K562 (cell line): ENCODE data around the gene ETV7. TPM values are rescaled to one million over a fixed set of nuclear protein-coding genes. Genes with fewer than 3 reads are reported as not detected.

Experiments
- ATAC-seq: fragments of 200-7000 bp; cut with Tn5 transposase; 3 replicates; pipeline ENCODE4 v1.9.1; 2020; ENCODE audit warnings: moderate library complexity
- BruUV-seq: library from RNA; stranded (reverse); fragments of 400-500 nt; replicated peaks from 2 replicates; lab custom pipeline; 2021; lab: Mats Ljungman, UMichigan
- CTCF ChIA-PET: fragments of 300-600 bp; formaldehyde crosslinking; extraction: SDS; loops from one replicate; lab custom pipeline; 2021; ENCODE audit warnings: low intra/inter-chr PET ratio; lab: Yijun Ruan, JAX
- POLR2A ChIA-PET: fragments of 300-600, 350-650 bp; sonication (Branson Sonifier 250); formaldehyde crosslinking; extraction: SDS; loops from one replicate; lab custom pipeline; 2021; ENCODE audit warnings: antibody characterized with exemption, inconsistent platforms; lab: Yijun Ruan, JAX
- DNase-seq, 4 experiments: peaks; one replicate each; pipeline versions ENCODE4 v3.0.0 to v3.0.0-alpha.2; 2011 to 2018; ENCODE audit warnings: low spot score in 3 of 4, mixed read lengths in 3 of 4; ENCODE audit errors: extremely low read depth in 1 of 4
- FAIRE-seq: peaks from 2 replicates; lab custom pipeline; 2011; peaks lifted over from hg19 to GRCh38; lab: Jason Lieb, UNC
- H2AFZ ChIP-seq: 2 replicates; pipeline ENCODE4 v1.6.0; 2011; ENCODE audit warnings: low read depth, low read length, control low read depth, inconsistent platforms
- H3K27ac ChIP-seq: fragments of 200-600 bp; 3 replicates; pipeline ENCODE4 v1.8.0; 2011; ENCODE audit warnings: low read depth, mild to moderate bottlenecking, control low read depth, inconsistent platforms, low read length, moderate library complexity, mixed read lengths; ENCODE audit errors: extremely low read depth
- H3K27me3 ChIP-seq, 2 experiments: fragments of 300-600 bp in 1 of 2; 2 replicates in 1 of 2; 3 replicates in 1 of 2; pipeline versions ENCODE4 v1.6.0 to v1.8.0; 2011; ENCODE audit warnings: inconsistent platforms in 2 of 2, low read length in 2 of 2, mild to moderate bottlenecking in 1 of 2, mixed read lengths in 1 of 2, moderate library complexity in 1 of 2; ENCODE audit not compliant: control insufficient read depth in 2 of 2, insufficient read depth in 2 of 2
- H3K36me3 ChIP-seq: fragments of 300-600 bp; 3 replicates; pipeline ENCODE4 v1.8.0; 2011; ENCODE audit warnings: mild to moderate bottlenecking, low read length, inconsistent platforms; ENCODE audit not compliant: control insufficient read depth, insufficient read depth
- H3K4me1 ChIP-seq, 2 experiments: fragments of 200-600 bp in 1 of 2; replicated peaks in 1 of 2; 2 replicates in 1 of 2; 3 replicates in 1 of 2; pipeline versions ENCODE4 v1.5.1 to v1.8.0; 2011; ENCODE audit warnings: inconsistent platforms in 2 of 2, low read length in 2 of 2, mild to moderate bottlenecking in 1 of 2, mixed read lengths in 1 of 2, moderate library complexity in 1 of 2; ENCODE audit not compliant: control insufficient read depth in 2 of 2, insufficient read depth in 2 of 2
- H3K4me2 ChIP-seq: 2 replicates; pipeline ENCODE4 v1.6.1; 2011; ENCODE audit warnings: low read length, control low read depth, inconsistent platforms, mixed read lengths; ENCODE audit not compliant: insufficient read depth
- H3K4me3 ChIP-seq: fragments of 200-600 bp; sonication (generic), shearing (Covaris generic); 2 replicates; pipeline ENCODE4 v1.5.1; 2016; ENCODE audit warnings: control low read depth, inconsistent platforms
- H3K79me2 ChIP-seq: fragments of 200-600 bp; 3 replicates; pipeline ENCODE4 v1.8.0; 2011; ENCODE audit warnings: low read length, inconsistent platforms; ENCODE audit not compliant: control insufficient read depth, insufficient read depth
- H3K9ac ChIP-seq, 2 experiments: 2 replicates each; pipeline versions ENCODE4 v1.6.0 to v1.6.1; 2011; ENCODE audit warnings: low read depth in 2 of 2, low read length in 2 of 2, control low read depth in 1 of 2, inconsistent platforms in 1 of 2, mild to moderate bottlenecking in 1 of 2, mixed read lengths in 1 of 2; ENCODE audit not compliant: insufficient read depth in 1 of 2
- H3K9me1 ChIP-seq: one replicate; pipeline ENCODE4 v1.6.0; 2011; ENCODE audit warnings: inconsistent platforms, mild to moderate bottlenecking, low read length, moderate library complexity; ENCODE audit not compliant: control insufficient read depth, insufficient read depth
- H3K9me3 ChIP-seq: replicated peaks from 2 replicates; pipeline ENCODE4 v1.5.1; 2011; ENCODE audit warnings: low read depth, low read length, inconsistent platforms; ENCODE audit not compliant: control insufficient read depth, insufficient read depth
- H4K20me1 ChIP-seq: replicated peaks from 2 replicates; pipeline ENCODE4 v1.6.1; 2011; ENCODE audit warnings: low read length, inconsistent platforms, mixed read lengths; ENCODE audit not compliant: control insufficient read depth, insufficient read depth
- CGGBP1 ChIP-seq: fragments of 250-450 bp; sonication (Bioruptor Pico); IDR thresholded peaks from 2 replicates; pipeline ENCODE4 v1.9.0; 2021; ENCODE audit warnings: mild to moderate bottlenecking
- HDGF ChIP-seq: fragments of 450-650 bp; IDR thresholded peaks from 2 replicates; pipeline ENCODE4 v1.6.1; 2016
- L3MBTL2 ChIP-seq: fragments of 450-650 bp; IDR thresholded peaks from 2 replicates; pipeline ENCODE4 v1.6.1; 2016; ENCODE audit warnings: mild to moderate bottlenecking, moderate library complexity
- MAZ ChIP-seq, 2 experiments: fragments of 450-650 bp in 1 of 2; sonication (generic) in 1 of 2; formaldehyde crosslinking; IDR thresholded peaks in 1 of 2; conservative IDR thresholded peaks in 1 of 2; 2 replicates each; pipeline versions ENCODE4 v1.4.0 to v1.5.0; 2020; ENCODE audit warnings: mild to moderate bottlenecking in 1 of 2, missing genetic modification reagents in 1 of 2
- POLR3A ChIP-seq: IDR thresholded peaks from 2 replicates; pipeline ENCODE4 v1.6.1; 2011; ENCODE audit warnings: borderline replicate concordance, mild to moderate bottlenecking, moderate library complexity; ENCODE audit not compliant: insufficient read length, insufficient read depth; ENCODE audit errors: extremely low read depth
- SAP30 ChIP-seq: fragments of 200-600 bp; sonication (generic); IDR thresholded peaks from 2 replicates; pipeline ENCODE4 v1.6.1; 2012; ENCODE audit warnings: borderline replicate concordance, low read depth, mild to moderate bottlenecking, moderate library complexity, low read length, control low read depth, inconsistent platforms; ENCODE audit not compliant: insufficient read depth, poor library complexity, severe bottlenecking
- U2AF2 ChIP-seq: fragments of 200-400 bp; formaldehyde crosslinking; optimal IDR thresholded peaks from 2 replicates; pipeline ENCODE3; 2017; ENCODE audit warnings: low read depth, mild to moderate bottlenecking, low read length
- ZNF143 ChIP-seq: sonication (generic); formaldehyde crosslinking; IDR thresholded peaks from 2 replicates; pipeline ENCODE4 v1.9.0; 2022; ENCODE audit warnings: mild to moderate bottlenecking, missing genetic modification reagents
- WGBS: fragments of 100-300 bp; shearing (Covaris generic); methylation state at CpG from one replicate; pipeline ENCODE4 v1.1.6; 2016; ENCODE audit warnings: low coverage, mixed read lengths; ENCODE audit not compliant: insufficient coverage; ENCODE audit errors: missing lambda C conversion rate; 5-methylcytosine and 5-hydroxymethylcytosine counted together
- in situ Hi-C: fragments of 300-500 bp; cut with MboI; formaldehyde crosslinking; loops from 4 replicates; pipeline ENCODE4 v1.15.0; 2018; ENCODE audit warnings: inconsistent platforms, mixed read lengths
- intact Hi-C: fragments of 100-400 bp; cut with micrococcal nuclease; formaldehyde crosslinking; loops from 2 replicates; pipeline ENCODE4 v1.14.2; 2022
- polyA plus RNA-seq, 8 experiments: library from polyadenylated mRNA; depleted of rRNA in 4 of 8; stranded (reverse) in 5 of 8; unstranded in 3 of 8; fragments of >200 nt; fragmentation: Nextera tagmentation in 2 of 8; fragmentation: Illumina TruSeq in 1 of 8; extraction: Ambion mirVana in 2 of 8; extraction: Trizol in 1 of 8; gene quantifications; 2 replicates each; pipeline versions ENCODE4 v1.2.1 to v1.2.3, GENCODE V29; 2011 to 2014; ENCODE audit warnings: inconsistent platforms in 1 of 8, missing spikeins in 1 of 8
- total RNA-seq, 7 experiments: library from RNA; depleted of rRNA in 6 of 7; stranded (reverse); fragments of >200 nt in 6 of 7; fragmentation: Illumina TruSeq in 2 of 7; extraction: Trizol in 2 of 7; gene quantifications; 2 replicates each; pipeline versions ENCODE4 v1.2.1 to v1.2.3, GENCODE V29; 2011 to 2021; ENCODE audit warnings: low replicate concordance in 1 of 7
- TF ChIP-seq, protein P1 (sequence below), 2 experiments: fragments of 450-650 bp in 1 of 2; sonication (generic) in 1 of 2; formaldehyde crosslinking in 1 of 2; IDR thresholded peaks; 2 replicates each; pipeline versions ENCODE4 v1.7.1 to v1.9.0; 2016 to 2022; ENCODE audit warnings: inconsistent platforms in 1 of 2, mild to moderate bottlenecking in 1 of 2, missing genetic modification reagents in 1 of 2

The ETV7 gene
- total and polyA plus RNA-seq, 9 of the 15 experiments (the other 6 are each of a cell fraction or from before 2014, with no cell fraction given) = 0.07 to 0.22 (median 0.14) TPM; not detected in 3

DNA sequence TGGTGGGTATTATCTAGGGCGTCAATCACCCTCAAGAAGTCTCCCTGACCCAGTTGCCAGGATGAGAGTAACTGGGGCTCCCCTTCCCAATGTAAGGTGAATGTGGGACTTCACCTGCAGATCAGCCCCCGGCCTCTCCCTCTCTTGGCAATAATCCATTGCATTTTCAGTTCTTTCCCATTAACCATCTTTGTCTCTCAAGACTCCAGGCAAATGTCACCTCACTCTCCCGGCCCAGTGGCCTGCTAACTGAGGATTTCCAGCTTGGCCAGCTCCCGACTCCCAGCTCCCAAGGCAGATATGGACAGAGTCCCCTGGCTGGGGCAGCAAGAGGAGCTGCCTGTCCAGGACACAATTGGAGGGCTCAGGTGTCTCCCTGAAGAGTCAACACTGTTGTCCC, 7.3 kb downstream of the ETV7 start:
- Histone ChIP-seq H3K27me3 (peaks cover 38 to 65% of the 10 kb centered on the region in 2 experiments), H4K20me1 (no peaks in the 10 kb centered on the region; the same call in 1 of the 2 replicates), H3K4me3 (no peak overlapping the region), H3K9me1 (no peaks in the 10 kb centered on the region), H2AFZ (no peak overlapping the region), H3K27ac (no peak overlapping the region), H3K4me2 (no peak overlapping the region), H3K36me3 (no peaks in the 10 kb centered on the region), H3K4me1 (peaks cover 0 to 4% of the 10 kb centered on the region in 2 experiments; a peak in 2 of 5 replicates), H3K79me2 (no peaks in the 10 kb centered on the region), H3K9me3 (no peaks in the 10 kb centered on the region), H3K9ac (no peak overlapping the region)
- DNase-seq (no peak), FAIRE-seq (no peak), ATAC-seq (no peak)
- in situ Hi-C loops (no loop called here), intact Hi-C loops (no loop called here)
- POLR2A ChIA-PET = interaction anchor here (0.8 to 1.1 kb wide), 2 partner anchors 15 to 28 kb away, joined by 3 read pairs; no protein-coding TSS in a partner anchor
- CTCF ChIA-PET = no interaction called here
- TF ChIP-seq HDGF (no peak), U2AF2 (no peak), ZNF143 (no peak), SAP30 (no peak), MAZ (CRISPR knock-in tag; conservative IDR thresholded peaks at IDR 0.05 in 1 of 2, IDR thresholded peaks at IDR 0.05 in 1 of 2) (no peak), CGGBP1 (no peak), POLR3A (no peak), L3MBTL2 (no peak)
- TF ChIP-seq, protein P1, sequence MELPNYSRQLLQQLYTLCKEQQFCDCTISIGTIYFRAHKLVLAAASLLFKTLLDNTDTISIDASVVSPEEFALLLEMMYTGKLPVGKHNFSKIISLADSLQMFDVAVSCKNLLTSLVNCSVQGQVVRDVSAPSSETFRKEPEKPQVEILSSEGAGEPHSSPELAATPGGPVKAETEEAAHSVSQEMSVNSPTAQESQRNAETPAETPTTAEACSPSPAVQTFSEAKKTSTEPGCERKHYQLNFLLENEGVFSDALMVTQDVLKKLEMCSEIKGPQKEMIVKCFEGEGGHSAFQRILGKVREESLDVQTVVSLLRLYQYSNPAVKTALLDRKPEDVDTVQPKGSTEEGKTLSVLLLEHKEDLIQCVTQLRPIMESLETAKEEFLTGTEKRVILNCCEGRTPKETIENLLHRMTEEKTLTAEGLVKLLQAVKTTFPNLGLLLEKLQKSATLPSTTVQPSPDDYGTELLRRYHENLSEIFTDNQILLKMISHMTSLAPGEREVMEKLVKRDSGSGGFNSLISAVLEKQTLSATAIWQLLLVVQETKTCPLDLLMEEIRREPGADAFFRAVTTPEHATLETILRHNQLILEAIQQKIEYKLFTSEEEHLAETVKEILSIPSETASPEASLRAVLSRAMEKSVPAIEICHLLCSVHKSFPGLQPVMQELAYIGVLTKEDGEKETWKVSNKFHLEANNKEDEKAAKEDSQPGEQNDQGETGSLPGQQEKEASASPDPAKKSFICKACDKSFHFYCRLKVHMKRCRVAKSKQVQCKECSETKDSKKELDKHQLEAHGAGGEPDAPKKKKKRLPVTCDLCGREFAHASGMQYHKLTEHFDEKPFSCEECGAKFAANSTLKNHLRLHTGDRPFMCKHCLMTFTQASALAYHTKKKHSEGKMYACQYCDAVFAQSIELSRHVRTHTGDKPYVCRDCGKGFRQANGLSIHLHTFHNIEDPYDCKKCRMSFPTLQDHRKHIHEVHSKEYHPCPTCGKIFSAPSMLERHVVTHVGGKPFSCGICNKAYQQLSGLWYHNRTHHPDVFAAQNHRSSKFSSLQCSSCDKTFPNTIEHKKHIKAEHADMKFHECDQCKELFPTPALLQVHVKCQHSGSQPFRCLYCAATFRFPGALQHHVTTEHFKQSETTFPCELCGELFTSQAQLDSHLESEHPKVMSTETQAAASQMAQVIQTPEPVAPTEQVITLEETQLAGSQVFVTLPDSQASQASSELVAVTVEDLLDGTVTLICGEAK (IDR thresholded peaks at IDR 0.05) = no peak
- TF ChIP-seq, protein P1 (CRISPR knock-in tag; IDR thresholded peaks at IDR 0.05) = no peak
- no TSS peak for BruUV-seq
- 2% methylated on average over 4 of the region's 4 CpGs for WGBS
